CD4-positive, alpha-beta T cell treated with Interleukin-4 for 4 hours (primary cell): Measurements from ENCODE around the gene BHLHE40.

Experiments used
- DNase-seq: peaks from one replicate; pipeline ENCODE4 v3.0.0-alpha.2; 2020

BHLHE40 gene

GRCh38 chr3:4985330-4986174, 6.3 kb downstream of the BHLHE40 start:
- DNase-seq: no peak

- no peak for DNase-seq
Observed at GRCh38 chr3:4986175-4986781, 7.0 kb downstream of the BHLHE40 start.

- DNase-seq: peak; percentile 73
Observed at GRCh38 chr3:4986782-4987537, 7.7 kb downstream of the BHLHE40 start.

- no peak for DNase-seq
Observed at GRCh38 chr3:4987538-4988296, 8.5 kb downstream of the BHLHE40 start.

- DNase-seq: no peak
Observed at GRCh38 chr3:4988983-4989834, 10.0 kb downstream of the BHLHE40 start.

- peak; percentile 40 for DNase-seq
Observed at GRCh38 chr3:4990069-4990468, 10.8 kb downstream of the BHLHE40 start.

GRCh38 chr3:4992118-4992517, 12.9 kb downstream of the BHLHE40 start:
- no peak for DNase-seq

- DNase-seq: no peak
Observed at GRCh38 chr3:4993276-4994143, 14.3 kb downstream of the BHLHE40 start.

- no peak for DNase-seq
Observed at GRCh38 chr3:4994144-4994730, 15.0 kb downstream of the BHLHE40 start.

GRCh38 chr3:4994823-4995499, 15.7 kb downstream of the BHLHE40 start:
- DNase-seq: no peak

GRCh38 chr3:4995500-4996053, 16.3 kb downstream of the BHLHE40 start:
- no peak for DNase-seq

GRCh38 chr3:4996223-4996765, 17.1 kb downstream of the BHLHE40 start:
- DNase-seq: no peak

- no peak for DNase-seq
Observed at GRCh38 chr3:4996771-4997291, 17.6 kb downstream of the BHLHE40 start.

GRCh38 chr3:4997946-4998345, 18.7 kb downstream of the BHLHE40 start:
- DNase-seq: no peak

- no peak for DNase-seq
Observed at GRCh38 chr3:4999531-5000184, 20.4 kb downstream of the BHLHE40 start.

GRCh38 chr3:5001135-5001534, 21.9 kb downstream of the BHLHE40 start:
- no peak for DNase-seq

GRCh38 chr3:5001805-5002173, 22.6 kb downstream of the BHLHE40 start:
- DNase-seq: no peak

GRCh38 chr3:5002174-5002870, 23.1 kb downstream of the BHLHE40 start:
- DNase-seq: peak; percentile 85
